CD4-positive, alpha-beta T cell treated with Interleukin-17A for 1 hour (primary cell): ENCODE data around the gene STX3.
"Not testable (repeated sequence)": the region's sequence is repeated elsewhere in the genome, so short reads cannot be mapped to it uniquely, and the experiment has no call there.

Source experiments
- DNase-seq: peaks from one replicate; pipeline ENCODE4 v3.0.0-alpha.2; 2020

STX3 gene

DNA sequence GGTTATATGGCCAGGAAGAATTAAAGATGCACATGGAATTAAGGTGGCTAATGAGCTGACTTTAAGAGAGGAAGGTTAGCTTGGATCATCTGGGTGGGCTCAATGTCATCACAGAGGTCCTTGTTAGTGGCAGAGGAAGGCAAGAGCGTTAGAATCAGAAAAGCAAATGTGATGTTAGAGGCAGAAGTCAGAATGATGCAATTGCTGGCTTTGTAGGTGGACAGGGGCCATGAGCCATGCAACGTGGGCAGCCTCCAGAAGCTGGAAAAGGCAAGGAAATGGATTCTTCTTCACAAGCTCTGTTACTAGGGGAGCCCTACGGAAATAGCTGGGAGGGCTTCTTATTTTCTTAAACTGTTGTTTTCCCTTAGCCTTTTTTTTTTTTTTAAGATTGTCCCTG lies 92.5 kb downstream of the STX3 start:
- no peak for DNase-seq

DNA sequence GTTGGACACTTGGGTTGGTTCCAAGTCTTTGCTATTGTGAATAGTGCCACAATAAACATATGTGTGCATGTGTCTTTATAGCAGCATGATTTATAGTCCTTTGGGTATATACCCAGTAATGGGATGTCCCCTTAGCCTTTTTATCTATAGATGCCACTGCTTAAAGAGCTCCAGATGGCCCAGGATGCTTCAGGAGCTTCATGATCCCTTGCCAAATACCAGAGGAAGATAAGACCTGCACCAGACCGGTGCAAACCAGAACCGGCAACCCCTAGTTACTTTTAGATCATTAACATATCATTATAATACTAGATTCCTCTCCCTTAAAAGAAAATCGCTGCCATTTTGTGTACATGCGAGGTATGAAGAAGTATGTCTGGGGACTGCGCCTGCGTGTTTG lies 93.3 kb downstream of the STX3 start:
- DNase-seq = not testable (repeated sequence)

DNA sequence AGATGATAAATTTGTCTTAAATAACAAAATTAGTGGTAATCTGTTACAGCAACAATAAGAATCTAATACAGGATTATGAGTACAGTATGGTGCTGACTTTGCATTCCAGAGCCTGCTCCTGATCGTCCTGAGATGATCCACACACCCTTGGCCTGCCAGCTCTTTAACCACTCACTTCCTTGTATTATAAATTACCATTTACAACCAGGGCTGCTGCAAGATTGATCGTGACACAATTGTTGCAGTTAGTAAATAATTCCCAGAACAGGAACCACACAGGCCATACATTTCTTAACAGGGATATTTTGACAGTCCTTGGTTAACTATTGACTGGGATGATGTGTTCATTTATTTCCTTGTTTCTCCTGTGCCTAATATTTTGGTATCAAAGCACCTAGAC lies 94.0 kb downstream of the STX3 start:
- no peak for DNase-seq

DNA sequence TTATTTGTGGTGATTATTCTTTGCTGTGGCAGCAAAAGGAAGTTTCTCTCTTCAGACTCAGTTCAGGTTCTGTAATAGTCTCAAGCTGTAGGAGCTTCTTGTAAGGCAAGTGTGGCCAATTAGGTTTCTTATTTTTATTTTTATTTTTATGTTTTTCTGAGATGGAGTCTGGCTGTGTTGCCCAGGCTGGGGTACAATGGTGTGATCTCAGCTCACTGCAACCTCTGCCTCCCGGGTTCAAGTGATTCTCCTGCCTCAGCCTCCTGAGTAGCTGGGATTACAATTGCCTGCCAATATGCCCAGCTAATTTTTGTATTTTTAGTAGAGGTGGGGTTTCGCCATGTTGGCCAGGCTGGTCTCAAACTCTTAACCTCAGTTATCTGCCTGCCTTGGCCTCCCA lies 94.4 kb downstream of the STX3 start:
- not testable (repeated sequence) for DNase-seq

DNA sequence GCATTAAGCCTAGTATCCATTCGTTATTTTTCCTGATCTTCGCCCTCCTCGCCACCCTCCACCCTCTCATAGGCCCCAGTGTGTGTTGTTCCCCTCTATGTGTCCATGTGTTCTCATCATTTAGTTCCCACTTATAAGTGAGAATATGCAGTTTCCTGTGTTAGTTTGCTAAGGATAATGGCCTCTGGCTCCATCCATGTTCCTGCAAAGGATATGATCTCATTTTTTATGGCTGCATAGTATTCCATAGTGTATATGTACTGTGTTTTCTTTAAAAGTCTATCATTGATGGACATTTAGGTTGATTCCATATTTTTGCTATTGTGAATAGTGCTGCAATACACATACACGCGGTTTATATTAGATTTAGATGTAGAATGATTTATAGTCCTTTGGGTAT lies 96.2 kb downstream of the STX3 start:
- DNase-seq = not testable (repeated sequence)

DNA sequence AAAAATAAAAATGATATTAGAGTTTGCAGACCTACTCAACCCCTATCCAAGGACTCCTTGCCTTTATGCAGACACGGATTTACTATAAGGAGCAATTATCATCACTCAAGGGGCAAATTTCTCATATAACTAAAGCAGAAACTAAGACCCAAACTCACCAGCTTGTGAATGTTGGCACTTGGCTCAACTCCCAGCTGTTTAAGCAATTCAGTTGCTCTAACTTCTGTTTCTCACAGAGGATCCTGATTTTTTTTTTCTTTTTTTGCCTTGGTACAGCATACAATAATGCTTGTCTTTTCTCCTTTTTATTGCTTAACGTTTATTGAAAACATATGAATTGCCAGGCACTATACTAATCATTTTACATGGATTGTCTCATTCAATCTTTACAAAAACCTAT lies 99.7 kb downstream of the STX3 start:
- DNase-seq = no peak
